Stimulated activated CD4-positive, alpha-beta T cell treated with anti-CD3 and anti-CD28 coated beads, TNF-alpha, amount 100 ng/mL, for 4 hours (primary cell): Measurements from ENCODE around the gene DLGAP3.

Experiments
- DNase-seq, 3 experiments: peaks; one replicate each; pipeline ENCODE4 v3.0.0-alpha.2; 2020; ENCODE audit warnings: low read depth in 3 of 3

The DLGAP3 gene

GRCh38 chr1:34865981-34866761, 63.3 kb downstream of the DLGAP3 start:
- DNase-seq, result peak; percentile 90 to 97 (median 92)

GRCh38 chr1:34865573-34865972, 63.9 kb downstream of the DLGAP3 start:
- no peak for DNase-seq

- no peak for DNase-seq
Measured at GRCh38 chr1:34864759-34865158, 64.7 kb downstream of the DLGAP3 start.

DNA sequence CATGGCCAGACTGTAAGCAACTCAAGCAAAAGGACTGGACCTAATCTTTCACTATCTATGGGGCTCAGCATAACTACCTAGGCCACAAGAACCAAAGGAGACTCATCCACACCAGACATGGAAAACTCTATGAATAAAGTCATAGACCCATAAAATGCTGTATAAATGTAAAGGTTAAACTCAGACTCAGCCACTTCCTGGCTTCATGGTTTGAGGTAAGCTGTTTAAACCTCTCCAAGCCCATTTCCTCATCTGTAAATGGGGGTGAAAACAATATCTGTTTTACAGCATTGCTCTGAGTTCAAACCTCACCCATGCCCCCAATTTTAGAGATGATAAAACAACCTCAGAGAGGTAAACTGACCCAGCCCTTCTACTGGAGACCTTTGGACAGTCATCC, 65.9 kb downstream of the DLGAP3 start:
- DNase-seq, result no peak

DNA sequence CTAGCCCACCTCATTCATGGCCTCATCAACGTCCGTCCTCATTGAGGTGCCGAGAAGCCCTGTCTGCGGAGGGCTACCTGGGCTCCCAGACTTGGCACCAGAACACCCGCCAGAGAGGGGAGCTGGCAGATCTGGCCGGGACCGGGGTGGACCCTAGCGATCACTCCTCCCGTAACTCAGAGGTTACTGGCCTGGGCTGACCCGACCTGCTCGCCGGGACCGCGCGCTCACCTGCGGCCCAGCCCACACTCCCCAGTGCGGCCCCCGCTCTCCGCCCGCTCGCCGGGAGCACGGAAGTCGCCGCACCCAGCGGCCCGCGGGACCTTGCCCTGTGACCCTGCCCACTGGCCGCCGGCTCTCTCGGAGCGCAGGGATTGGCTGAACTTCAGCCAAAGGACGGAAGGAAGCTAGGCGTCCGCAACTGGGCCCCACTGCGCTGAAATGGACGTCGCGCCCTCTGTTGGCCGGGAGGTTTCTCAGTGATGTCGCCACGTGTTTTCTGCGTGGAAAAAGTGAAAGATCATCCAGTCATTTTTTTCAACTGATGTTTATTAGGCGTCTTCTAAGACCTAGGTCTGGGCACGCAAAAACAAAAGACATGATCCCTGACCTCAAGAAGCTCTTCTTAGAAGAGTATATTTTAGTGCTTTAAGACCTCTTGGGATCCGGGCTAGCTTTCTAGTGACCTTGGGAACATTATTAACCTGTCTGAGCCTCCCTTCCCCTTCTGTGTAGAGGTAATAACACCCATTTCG, 69.8 kb downstream of the DLGAP3 start, which contains the start of gene SMIM12:
Gene SMIM12, minus strand, starts transcription at position 304 of the 755 bp plus-strand sequence. CDS start 3,772 bp downstream, outside the sequence.
- peak; percentile 83 to 84 (median 84) for DNase-seq

DNA sequence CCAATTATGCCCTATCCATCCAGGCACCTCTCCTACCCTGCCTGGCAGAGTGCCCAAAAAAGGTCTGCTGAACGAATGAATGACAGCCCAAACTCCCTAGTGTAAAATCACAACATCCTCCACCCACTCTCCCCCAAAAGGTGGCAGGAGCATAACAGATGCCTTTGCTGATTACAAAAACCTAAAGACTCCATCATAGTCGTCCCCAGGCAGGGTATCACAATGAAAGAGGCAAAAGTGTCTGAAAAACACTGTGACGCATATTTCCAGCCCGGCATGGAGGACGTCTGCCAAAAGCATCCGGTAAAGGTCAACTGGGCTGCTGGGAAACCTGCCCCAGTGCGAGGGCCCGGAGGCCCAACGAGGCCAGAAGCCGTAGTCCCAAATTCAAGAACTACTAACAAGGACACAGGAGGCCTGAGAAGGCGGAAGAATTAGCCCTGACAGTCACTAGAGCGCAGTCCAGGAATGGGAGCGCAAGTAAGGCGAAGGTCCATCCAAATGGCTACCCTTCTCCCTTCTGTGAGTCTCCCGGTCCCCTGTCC, 70.5 kb downstream of the DLGAP3 start:
- DNase-seq, result peak in 1 of 3 experiments; percentile 8

DNA sequence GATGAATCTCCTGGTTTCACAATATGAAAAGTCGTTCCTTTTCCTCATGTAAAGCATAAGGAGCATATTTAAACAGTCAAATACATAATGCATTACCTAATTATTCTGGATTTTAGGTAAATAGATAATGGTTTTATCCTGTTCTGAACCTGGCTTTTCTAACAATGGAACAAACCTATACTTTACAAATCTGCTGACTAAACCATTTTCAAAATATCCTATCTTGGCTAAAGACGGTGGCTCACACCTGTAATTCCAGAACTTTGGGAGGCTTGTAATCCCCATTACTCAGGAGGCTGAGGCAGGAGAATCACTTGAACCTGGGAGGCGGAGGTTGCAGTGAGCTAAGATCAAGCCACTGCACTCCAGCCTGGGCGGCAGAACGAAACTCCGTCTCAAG, 72.8 kb downstream of the DLGAP3 start:
- no peak for DNase-seq

GRCh38 chr1:34852677-34853217, 76.7 kb downstream of the DLGAP3 start:
- peak; percentile 64 to 82 (median 77) for DNase-seq

GRCh38 chr1:34851431-34852105, 77.9 kb downstream of the DLGAP3 start:
- DNase-seq, result no peak

GRCh38 chr1:34850382-34850781, 79.1 kb downstream of the DLGAP3 start:
- DNase-seq, result no peak

GRCh38 chr1:34847094-34847493, 82.4 kb downstream of the DLGAP3 start:
- no peak for DNase-seq

- DNase-seq, result no peak
Measured at GRCh38 chr1:34846265-34846664, 83.2 kb downstream of the DLGAP3 start.

- no peak for DNase-seq
Measured at GRCh38 chr1:34845131-34845901, 84.1 kb downstream of the DLGAP3 start.

DNA sequence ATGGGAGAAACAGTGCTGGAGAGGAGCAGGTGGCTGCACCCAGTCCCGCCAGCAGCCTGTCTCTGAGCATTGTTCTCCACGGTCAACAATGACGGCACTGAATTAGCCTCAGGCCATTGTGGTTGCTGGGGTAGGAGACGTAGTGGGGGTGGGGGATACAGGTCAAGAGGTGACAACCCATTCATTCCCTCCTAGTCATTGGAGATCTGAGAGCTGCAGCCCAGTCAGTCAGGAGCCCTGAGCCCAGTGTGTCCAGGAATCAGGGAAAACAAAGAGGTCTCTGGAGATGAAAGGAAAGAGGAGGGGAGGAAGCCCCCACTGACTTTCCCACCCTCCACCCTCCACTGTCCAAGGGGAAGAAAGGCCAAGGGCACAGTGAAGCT, 85.2 kb downstream of the DLGAP3 start:
- DNase-seq, result no peak

DNA sequence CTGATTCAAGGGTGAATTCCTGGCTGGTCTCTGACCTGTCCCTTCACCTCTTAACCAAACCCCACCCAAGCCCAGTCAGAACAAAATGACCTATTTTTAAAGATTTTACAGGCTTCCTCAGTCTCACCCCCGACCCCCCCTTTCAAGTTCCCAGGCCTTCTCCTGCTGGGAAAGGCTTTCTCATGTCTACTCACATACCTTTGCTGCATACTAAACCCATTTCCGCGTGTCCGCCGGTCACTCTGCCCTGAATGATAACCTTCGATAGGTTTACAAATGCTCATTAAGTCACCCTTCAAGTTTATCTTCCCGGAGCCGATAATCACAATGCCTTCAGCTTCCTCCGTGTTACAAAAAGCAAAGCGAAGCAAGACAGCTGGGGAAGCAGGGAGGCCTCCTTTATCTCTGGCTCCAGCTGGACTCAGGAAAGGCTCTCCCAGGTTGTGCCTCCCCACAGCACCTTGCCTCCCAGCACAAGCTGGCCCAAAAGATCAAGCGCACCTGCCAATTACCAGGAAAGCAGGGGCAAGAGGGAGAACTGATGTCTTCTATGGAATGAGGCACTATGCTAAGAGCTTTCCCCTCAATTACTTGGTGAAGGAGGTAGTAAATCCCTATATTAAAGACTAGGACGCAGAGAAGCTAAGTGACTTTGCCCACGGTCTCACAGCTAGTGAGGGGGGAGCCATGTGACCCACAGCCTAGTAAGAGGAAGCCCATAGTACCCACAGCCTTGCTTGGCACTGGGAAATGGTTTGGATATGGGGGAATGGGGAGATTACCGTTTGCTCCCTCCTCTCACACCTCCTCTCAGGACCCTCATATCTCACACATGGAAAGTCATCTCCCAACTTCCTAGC, 85.8 kb downstream of the DLGAP3 start:
- no peak for DNase-seq

- no peak for DNase-seq
Measured at GRCh38 chr1:34842952-34843371, 86.5 kb downstream of the DLGAP3 start.

DNA sequence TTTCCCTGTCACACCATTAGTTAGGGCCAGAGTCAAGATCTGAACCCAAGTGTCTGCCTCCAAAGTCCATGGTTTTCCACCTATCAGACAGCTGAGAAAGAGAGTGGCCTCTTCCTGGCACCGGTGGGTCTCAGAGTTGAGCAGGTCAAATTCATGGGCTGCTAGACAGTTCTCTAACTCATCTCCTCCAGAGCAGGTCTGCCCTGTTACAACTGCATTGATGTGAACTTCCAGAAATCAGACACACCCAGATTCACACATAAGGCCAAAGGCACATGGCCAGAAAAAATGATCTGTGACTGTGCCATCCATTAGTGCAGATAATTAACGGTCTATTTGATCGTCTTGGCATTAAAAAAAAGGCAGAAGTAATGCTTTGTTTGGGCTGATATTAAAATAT, 87.4 kb downstream of the DLGAP3 start:
- DNase-seq, result no peak

GRCh38 chr1:34840426-34840825, 89.0 kb downstream of the DLGAP3 start:
- no peak for DNase-seq

DNA sequence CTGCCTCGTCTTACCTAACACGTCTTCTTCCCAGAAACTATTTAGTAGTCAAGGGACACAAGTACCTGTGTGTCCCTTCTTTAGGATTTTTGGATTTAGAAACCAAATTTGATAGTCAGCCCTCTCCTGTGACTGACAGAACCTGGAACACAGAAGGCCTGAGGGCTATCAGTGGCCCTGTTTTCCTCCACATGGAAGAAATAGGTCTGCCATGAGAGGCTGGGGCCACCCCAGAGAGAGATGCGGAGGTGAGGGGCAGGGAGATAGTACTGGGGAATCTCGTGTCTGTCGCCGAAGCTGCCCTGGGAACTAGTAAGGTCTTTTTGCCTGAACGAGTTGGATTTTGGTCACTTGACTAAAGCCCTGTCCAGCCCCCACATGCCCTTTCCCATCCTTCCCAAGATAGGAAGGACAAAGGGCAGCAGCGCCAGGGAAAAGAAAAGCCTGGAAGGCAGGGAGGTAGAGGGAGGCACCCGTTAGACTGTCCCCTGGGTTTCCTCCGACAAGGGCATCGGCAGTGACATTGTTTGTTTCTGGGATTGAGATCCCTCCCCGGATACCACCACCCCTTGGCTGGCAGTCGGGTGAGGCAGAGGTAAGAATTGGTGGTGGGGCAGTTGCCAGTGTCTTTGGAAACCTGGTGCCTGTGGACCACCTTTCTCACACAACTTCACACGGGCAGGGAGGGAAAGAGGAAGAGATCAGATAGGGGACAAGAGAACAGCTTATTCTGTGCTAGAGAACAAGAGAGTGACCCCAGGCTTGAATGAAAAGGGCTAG, 89.7 kb downstream of the DLGAP3 start:
- DNase-seq, result no peak
